ENCODE data around the gene DNAJB1. TPM values are rescaled to one million over a fixed set of nuclear protein-coding genes. Genes with fewer than 3 reads are reported as not detected.
A peak's percentile ranks its signal among the peaks of the same experiment; 100 is the strongest.
"Not testable (repeated sequence)": the region's sequence is repeated elsewhere in the genome, so short reads cannot be mapped to it uniquely, and the experiment has no call there.

Gene DNAJB1
- total RNA-seq, 1 experiment from 2014 or later, result 54.5 TPM

GRCh38 chr19:14544047-14544446, 25.9 kb upstream of the DNAJB1 start:
- TF ChIP-seq IRF2 (CRISPR knock-in tag; IDR thresholded peaks at IDR 0.05; ENCODE audit: borderline replicate concordance, low read depth), result no peak
- TF ChIP-seq, protein P1, sequence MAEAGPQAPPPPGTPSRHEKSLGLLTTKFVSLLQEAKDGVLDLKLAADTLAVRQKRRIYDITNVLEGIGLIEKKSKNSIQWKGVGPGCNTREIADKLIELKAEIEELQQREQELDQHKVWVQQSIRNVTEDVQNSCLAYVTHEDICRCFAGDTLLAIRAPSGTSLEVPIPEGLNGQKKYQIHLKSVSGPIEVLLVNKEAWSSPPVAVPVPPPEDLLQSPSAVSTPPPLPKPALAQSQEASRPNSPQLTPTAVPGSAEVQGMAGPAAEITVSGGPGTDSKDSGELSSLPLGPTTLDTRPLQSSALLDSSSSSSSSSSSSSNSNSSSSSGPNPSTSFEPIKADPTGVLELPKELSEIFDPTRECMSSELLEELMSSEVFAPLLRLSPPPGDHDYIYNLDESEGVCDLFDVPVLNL (CRISPR knock-in tag; IDR thresholded peaks at IDR 0.05; ENCODE audit: borderline replicate concordance, low read depth), result no peak
- H3K27ac Mint-ChIP-seq, result no peak overlapping the region
- ChIA-PET CTCF (interaction anchor here (1.6 kb wide), 1 partner anchor 12 kb away, joined by 10 read pairs; no protein-coding TSS in a partner anchor), POLR2A (no interaction called here)
- no peak overlapping the region for H3K4me3 Mint-ChIP-seq
- DNase-seq (ENCODE audit: low spot score) (no peak), ATAC-seq (no peak)
- H3K36me3 Mint-ChIP-seq, result peaks cover 5% of the 10 kb centered on the region; the same call in 1 of the 2 replicates
- H3K9me3 Mint-ChIP-seq, result no peaks in the 10 kb centered on the region
- H3K4me1 Mint-ChIP-seq, result peaks cover 6% of the 10 kb centered on the region
- H3K27me3 Mint-ChIP-seq (ENCODE audit: low read depth), result no peaks in the 10 kb centered on the region

- no peak for DNase-seq (ENCODE audit: low spot score)
- TF ChIP-seq, protein P2, sequence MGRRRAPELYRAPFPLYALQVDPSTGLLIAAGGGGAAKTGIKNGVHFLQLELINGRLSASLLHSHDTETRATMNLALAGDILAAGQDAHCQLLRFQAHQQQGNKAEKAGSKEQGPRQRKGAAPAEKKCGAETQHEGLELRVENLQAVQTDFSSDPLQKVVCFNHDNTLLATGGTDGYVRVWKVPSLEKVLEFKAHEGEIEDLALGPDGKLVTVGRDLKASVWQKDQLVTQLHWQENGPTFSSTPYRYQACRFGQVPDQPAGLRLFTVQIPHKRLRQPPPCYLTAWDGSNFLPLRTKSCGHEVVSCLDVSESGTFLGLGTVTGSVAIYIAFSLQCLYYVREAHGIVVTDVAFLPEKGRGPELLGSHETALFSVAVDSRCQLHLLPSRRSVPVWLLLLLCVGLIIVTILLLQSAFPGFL (CRISPR knock-in tag; IDR thresholded peaks at IDR 0.05; ENCODE audit: borderline replicate concordance), result no peak
- TF ChIP-seq STAT6 (CRISPR knock-in tag; conservative IDR thresholded peaks at IDR 0.05; ENCODE audit: low read depth) (no peak), EMX1 (CRISPR knock-in tag; IDR thresholded peaks at IDR 0.05) (no peak), PRRX2 (CRISPR knock-in tag; IDR thresholded peaks at IDR 0.05) (no peak), ZNF281 (CRISPR knock-in tag; IDR thresholded peaks at IDR 0.05) (no peak), TP53 (CRISPR knock-in tag; IDR thresholded peaks at IDR 0.05) (no peak)
- TF ChIP-seq, protein P3, sequence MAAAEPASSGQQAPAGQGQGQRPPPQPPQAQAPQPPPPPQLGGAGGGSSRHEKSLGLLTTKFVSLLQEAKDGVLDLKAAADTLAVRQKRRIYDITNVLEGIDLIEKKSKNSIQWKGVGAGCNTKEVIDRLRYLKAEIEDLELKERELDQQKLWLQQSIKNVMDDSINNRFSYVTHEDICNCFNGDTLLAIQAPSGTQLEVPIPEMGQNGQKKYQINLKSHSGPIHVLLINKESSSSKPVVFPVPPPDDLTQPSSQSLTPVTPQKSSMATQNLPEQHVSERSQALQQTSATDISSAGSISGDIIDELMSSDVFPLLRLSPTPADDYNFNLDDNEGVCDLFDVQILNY (CRISPR knock-in tag; IDR thresholded peaks at IDR 0.05), result no peak
- peak; percentile 76 for ATAC-seq
- H3K4me3 Mint-ChIP-seq, result no peak overlapping the region
- ChIA-PET POLR2A (interaction anchor here (1.4 kb wide), 1 partner anchor 25 kb away, joined by 4 read pairs; the partner anchor contains the start of gene DNAJB1), CTCF (interaction anchor here (0.6 to 1.4 kb wide), 5 partner anchors 9 to 137 kb away, joined by 3 to 18 read pairs (median 6); no protein-coding TSS in a partner anchor)
- peaks cover 6% of the 10 kb centered on the region for H3K4me1 Mint-ChIP-seq
- no peaks in the 10 kb centered on the region for H3K9me3 Mint-ChIP-seq
- H3K27ac Mint-ChIP-seq, result no peak overlapping the region
- H3K36me3 Mint-ChIP-seq, result no peaks in the 10 kb centered on the region
- H3K27me3 Mint-ChIP-seq (ENCODE audit: low read depth), result no peaks in the 10 kb centered on the region
Observed at GRCh38 chr19:14542711-14543328, 24.6 kb upstream of the DNAJB1 start.

DNA sequence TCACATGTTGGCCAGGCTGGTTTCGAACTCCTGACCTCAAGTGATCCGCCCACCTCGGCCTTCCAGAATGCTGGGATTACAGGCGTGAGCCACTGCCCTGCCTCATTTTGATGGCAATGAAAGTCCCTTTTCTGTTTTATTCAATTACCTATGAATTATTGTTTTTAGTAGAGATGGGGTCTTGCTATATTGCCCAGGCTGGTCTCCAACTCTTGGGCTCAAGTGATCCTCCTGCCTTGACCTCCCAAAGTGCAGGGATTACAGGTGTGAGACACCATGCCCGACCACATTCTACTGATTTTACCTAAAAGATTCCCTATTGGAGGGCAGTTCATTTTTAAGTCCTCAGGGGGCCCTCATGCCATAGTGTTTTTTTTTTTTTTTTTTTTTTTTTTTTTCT, 23.8 kb upstream of the DNAJB1 start:
- H3K4me1 Mint-ChIP-seq; H3K4me3 Mint-ChIP-seq; ATAC-seq; DNase-seq (ENCODE audit: low spot score); H3K9me3 Mint-ChIP-seq; H3K27ac Mint-ChIP-seq; H3K36me3 Mint-ChIP-seq; H3K27me3 Mint-ChIP-seq (ENCODE audit: low read depth): not testable (repeated sequence)
- POLR2A ChIA-PET, result interaction anchor here (1.4 kb wide), 1 partner anchor 24 kb away, joined by 4 read pairs; the partner anchor contains the start of gene DNAJB1
- peak; percentile 86; the same call in 1 of the 2 replicates for TF ChIP-seq ZNF121 (CRISPR knock-in tag; IDR thresholded peaks at IDR 0.05)
- CTCF ChIA-PET, result interaction anchor here (1.4 kb wide), 1 partner anchor 15 kb away, joined by 18 read pairs; no protein-coding TSS in a partner anchor

All from WTC11 (cell line).